HG03095 (cell line): ENCODE results near the gene PRR16.

Experiments used
- ATAC-seq: cut with Tn5 transposase; IDR thresholded peaks from one replicate; pipeline ENCODE4 v1.9.1; 2021; ENCODE audit warnings: moderate library complexity; ENCODE audit not compliant: unreplicated experiment

PRR16 gene

GRCh38 chr5:120512791-120513650 is 48.9 kb downstream of the PRR16 start:
- ATAC-seq, result no peak

- ATAC-seq, result no peak
Observed at GRCh38 chr5:120516805-120517204, 52.7 kb downstream of the PRR16 start.

GRCh38 chr5:120517607-120518252 is 53.6 kb downstream of the PRR16 start:
- no peak for ATAC-seq

- no peak for ATAC-seq
Observed at GRCh38 chr5:120518581-120518980, 54.5 kb downstream of the PRR16 start.

- ATAC-seq, result no peak
Observed at GRCh38 chr5:120527251-120527650, 63.2 kb downstream of the PRR16 start.

DNA sequence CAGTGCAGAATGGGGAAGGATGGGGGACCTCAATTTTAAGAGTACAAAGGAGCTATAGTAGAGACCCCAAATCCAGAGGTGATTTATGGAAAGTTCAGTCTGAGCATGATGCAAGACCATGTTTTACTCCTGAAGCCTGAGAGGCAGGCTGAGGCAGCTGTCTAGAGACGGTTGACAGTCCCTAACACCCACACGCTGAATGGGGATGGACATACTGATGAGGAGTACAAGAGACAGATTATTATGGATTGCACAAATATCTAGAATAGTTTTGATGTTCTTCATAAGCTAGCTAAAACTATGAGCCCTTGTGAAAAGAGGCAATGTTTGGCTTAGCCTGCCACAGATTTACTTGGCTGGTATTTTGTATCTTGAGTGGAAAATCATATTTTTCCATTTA is 64.5 kb downstream of the PRR16 start:
- ATAC-seq, result no peak

DNA sequence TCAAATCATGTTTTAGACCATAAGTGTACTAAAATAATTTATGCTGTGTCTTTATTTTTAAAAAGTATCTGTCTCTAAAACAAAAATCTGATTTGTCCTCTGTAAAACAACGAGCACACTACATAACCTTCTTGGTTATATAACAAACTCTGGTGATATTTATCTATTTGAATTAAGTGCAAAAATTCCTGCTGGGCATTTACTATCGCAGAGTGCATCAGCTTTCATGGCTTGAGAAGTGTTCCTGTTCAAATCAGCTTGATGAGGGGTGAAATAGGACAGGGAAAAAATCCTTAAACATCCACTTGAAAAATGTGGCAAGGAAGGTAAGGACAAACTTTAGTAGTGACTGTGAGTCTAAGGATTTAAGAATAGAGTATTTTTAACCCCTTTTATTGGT is 65.3 kb downstream of the PRR16 start:
- no peak for ATAC-seq

DNA sequence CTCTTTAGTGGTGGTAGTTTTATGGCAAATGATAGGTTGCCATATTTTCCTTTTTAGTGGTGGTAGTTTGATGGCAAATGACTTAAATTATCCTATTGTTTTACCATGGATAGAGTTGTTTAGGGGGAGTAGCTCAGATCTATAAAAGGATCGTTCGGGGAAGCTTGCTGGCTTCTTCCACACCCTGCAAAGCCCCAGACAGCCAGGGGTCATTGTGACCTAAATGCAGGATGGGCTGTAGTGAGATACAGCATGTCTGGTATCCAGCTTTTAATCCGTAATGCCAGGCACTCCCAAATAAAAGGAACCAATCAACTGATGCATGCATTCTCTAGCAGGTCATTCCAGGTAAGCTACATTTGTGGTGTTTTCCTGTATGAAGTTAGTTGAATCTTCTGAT is 67.1 kb downstream of the PRR16 start:
- no peak for ATAC-seq

GRCh38 chr5:120532835-120533234 is 68.7 kb downstream of the PRR16 start:
- ATAC-seq, result no peak

DNA sequence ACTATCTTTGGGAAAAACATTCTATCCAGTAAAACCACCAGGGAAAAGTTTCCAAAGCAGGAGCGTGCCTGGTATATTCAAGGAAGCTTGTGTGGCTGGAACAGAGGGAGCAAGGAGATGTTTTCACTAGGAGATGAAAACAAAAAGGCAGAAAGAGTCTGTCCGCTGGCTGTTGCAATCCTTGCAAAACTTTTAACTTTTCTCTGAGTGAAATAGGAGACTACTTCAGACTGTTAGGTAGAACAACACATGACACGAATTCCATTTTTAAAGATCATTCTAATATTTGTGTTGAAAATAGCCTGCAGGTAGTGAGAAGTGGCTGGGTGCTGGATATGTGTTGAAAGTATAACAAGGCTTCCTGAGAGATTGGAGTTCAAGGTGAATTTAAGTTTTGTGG is 69.5 kb downstream of the PRR16 start:
- ATAC-seq, result no peak

DNA sequence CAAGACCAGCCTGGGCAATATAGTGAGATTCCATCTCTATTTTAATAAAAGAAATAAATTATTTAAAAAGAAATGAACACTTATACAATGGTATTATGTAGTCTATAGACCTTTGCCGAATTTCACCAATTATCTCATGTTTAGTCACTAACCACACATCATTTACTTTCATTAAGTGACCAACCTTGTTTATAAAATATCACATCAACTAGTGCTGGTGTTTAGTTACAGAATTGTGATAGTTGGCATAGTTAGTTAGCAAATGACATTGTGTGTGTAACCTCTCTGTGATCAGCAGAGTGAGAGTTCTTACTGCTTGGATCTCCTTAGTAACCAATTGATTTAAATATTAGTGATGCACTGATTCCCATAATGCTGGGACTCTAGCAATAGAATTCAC is 71.8 kb downstream of the PRR16 start:
- ATAC-seq, result no peak

- no peak for ATAC-seq
Observed at GRCh38 chr5:120538149-120538548, 74.0 kb downstream of the PRR16 start.

DNA sequence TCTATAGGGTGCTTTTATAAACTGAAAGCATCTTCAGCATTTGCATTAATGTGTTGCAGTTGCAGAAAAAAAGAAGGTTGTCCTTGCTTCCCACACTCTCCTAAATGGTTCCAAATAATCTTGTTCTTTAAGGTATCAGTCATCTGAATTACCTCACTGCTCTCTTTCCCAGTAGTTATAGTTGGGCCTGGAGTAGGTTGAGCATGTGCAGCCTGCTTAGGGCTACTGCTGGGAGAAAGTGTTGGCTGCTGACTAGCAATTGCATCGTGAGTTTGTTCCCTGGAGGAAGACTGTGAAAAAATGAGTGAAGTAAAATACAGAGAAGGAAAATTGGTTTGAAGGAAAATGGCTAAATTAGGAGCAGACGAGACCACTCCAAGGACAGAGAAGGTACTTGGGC is 74.5 kb downstream of the PRR16 start:
- ATAC-seq, result no peak

DNA sequence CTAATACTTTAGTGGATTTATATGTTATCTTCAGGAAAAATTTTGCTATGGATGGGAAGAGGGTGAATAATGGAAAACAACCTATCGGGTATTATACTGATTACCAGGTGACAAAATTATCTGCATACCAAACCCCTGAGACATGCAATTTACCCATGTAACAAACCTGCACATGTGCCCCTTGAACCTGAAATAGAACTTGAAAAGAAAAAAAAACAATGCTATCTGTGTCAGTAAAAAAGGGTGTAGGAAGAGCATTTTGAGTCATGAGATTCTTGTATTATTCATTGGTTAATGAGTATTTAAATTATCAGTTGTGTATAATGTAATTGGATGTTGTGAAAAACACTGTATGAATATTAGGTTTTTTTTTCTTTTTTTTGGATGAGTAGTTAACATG is 75.4 kb downstream of the PRR16 start:
- ATAC-seq, result no peak

- ATAC-seq, result no peak
Observed at GRCh38 chr5:120540097-120540496, 76.0 kb downstream of the PRR16 start.

- no peak for ATAC-seq
Observed at GRCh38 chr5:120544043-120544442, 79.9 kb downstream of the PRR16 start.

- no peak for ATAC-seq
Observed at GRCh38 chr5:120545007-120545406, 80.9 kb downstream of the PRR16 start.

DNA sequence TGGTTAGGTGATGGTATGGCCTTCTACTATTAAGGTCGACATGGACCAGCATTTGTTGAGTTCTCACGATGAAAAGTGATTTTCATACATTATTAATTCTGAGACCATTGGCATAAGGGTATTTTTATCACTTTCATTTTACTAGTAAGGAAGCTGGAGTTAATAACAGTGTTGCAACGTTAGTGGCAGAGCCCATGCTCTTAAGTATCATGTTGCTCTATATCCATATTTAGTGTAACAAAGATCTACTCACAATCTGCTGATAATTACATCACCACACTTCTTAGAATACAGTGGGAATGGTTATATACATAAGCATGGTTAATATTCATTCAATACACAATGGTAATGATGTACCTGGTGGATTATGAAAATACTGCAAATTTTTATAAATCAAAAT is 81.9 kb downstream of the PRR16 start:
- ATAC-seq, result no peak

GRCh38 chr5:120546922-120547321 is 82.8 kb downstream of the PRR16 start:
- no peak for ATAC-seq

DNA sequence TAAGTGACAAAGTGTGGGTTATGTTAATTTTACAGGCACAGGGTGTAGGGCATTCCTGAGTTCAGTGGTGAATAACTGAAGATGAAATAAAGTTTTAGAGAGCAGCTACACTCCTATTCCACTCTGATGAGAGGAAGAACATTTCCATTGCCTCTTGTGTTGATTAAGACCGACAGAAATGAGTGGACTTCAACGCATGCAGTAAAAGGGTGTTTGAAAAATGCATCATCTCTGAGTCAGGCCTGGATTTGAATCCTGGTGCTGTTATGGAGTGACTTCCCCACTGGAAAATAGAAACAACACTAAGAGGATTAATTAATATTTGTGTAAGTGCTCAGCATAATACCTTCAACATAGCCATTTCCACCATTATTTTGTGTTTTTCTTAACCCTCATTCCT is 86.3 kb downstream of the PRR16 start:
- ATAC-seq, result no peak

GRCh38 chr5:120552638-120553037 is 88.5 kb downstream of the PRR16 start:
- ATAC-seq, result no peak

GRCh38 chr5:120555345-120555744 is 91.2 kb downstream of the PRR16 start:
- no peak for ATAC-seq

- no peak for ATAC-seq
Observed at GRCh38 chr5:120564013-120564412, 99.9 kb downstream of the PRR16 start.
